Suppressor macrophage treated with lipopolysaccharide for 4 hours (primary cell): ENCODE results near the gene SFTA2.
"Not testable (repeated sequence)": the region's sequence is repeated elsewhere in the genome, so short reads cannot be mapped to it uniquely, and the experiment has no call there.

Source experiments
- DNase-seq: peaks from one replicate; pipeline ENCODE4 v3.0.0-alpha.2; 2020

Gene SFTA2

GRCh38 chr6:30912746-30913520, 19.0 kb downstream of the SFTA2 start:
- DNase-seq: no peak

- DNase-seq: not testable (repeated sequence)
Observed at GRCh38 chr6:30910473-30910872, 21.5 kb downstream of the SFTA2 start.

- no peak for DNase-seq
Observed at GRCh38 chr6:30908700-30909099, 23.3 kb downstream of the SFTA2 start.

- DNase-seq: peak; percentile 99
Observed at GRCh38 chr6:30907758-30908591, 24.0 kb downstream of the SFTA2 start, which contains the start of gene GTF2H4. TSS of gene GTF2H4 (plus strand) at chr6:30908207.

GRCh38 chr6:30907290-30907757, 24.6 kb downstream of the SFTA2 start:
- DNase-seq: not testable (repeated sequence)

- no peak for DNase-seq
Observed at GRCh38 chr6:30903236-30903635, 28.7 kb downstream of the SFTA2 start.

GRCh38 chr6:30902709-30903108, 29.3 kb downstream of the SFTA2 start:
- DNase-seq: no peak

- not testable (repeated sequence) for DNase-seq
Observed at GRCh38 chr6:30902196-30902595, 29.8 kb downstream of the SFTA2 start.

GRCh38 chr6:30901436-30901835, 30.5 kb downstream of the SFTA2 start:
- DNase-seq: no peak

- DNase-seq: no peak
Observed at GRCh38 chr6:30900863-30901417, 31.0 kb downstream of the SFTA2 start.

GRCh38 chr6:30898750-30899360, 33.1 kb downstream of the SFTA2 start:
- no peak for DNase-seq

GRCh38 chr6:30897882-30898281, 34.1 kb downstream of the SFTA2 start:
- no peak for DNase-seq

GRCh38 chr6:30896541-30896940, 35.4 kb downstream of the SFTA2 start:
- no peak for DNase-seq

GRCh38 chr6:30895343-30895742, 36.6 kb downstream of the SFTA2 start:
- DNase-seq: no peak

- no peak for DNase-seq
Observed at GRCh38 chr6:30894935-30895334, 37.0 kb downstream of the SFTA2 start.

GRCh38 chr6:30894381-30894780, 37.6 kb downstream of the SFTA2 start:
- no peak for DNase-seq

- DNase-seq: no peak
Observed at GRCh38 chr6:30893666-30894065, 38.3 kb downstream of the SFTA2 start.

- DNase-seq: no peak
Observed at GRCh38 chr6:30893001-30893591, 38.9 kb downstream of the SFTA2 start.

- no peak for DNase-seq
Observed at GRCh38 chr6:30891816-30892538, 40.0 kb downstream of the SFTA2 start.

GRCh38 chr6:30891450-30891723, 40.6 kb downstream of the SFTA2 start:
- DNase-seq: no peak

- DNase-seq: no peak
Observed at GRCh38 chr6:30890646-30891449, 41.1 kb downstream of the SFTA2 start.
